Measurements from ENCODE around the gene METTL15. TPM values are rescaled to one million over a fixed set of nuclear protein-coding genes. Genes with fewer than 3 reads are reported as not detected.

METTL15 gene, protein sequence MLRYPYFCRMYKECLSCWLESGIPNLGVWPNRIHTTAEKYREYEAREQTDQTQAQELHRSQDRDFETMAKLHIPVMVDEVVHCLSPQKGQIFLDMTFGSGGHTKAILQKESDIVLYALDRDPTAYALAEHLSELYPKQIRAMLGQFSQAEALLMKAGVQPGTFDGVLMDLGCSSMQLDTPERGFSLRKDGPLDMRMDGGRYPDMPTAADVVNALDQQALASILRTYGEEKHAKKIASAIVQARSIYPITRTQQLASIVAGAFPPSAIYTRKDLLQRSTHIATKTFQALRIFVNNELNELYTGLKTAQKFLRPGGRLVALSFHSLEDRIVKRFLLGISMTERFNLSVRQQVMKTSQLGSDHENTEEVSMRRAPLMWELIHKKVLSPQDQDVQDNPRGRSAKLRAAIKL
- 13.5 TPM for total RNA-seq
- long read RNA-seq, full-length matches to known transcripts: 2 of 21 reads
- long read RNA-seq, partial matches to known transcripts: 13 of 21 reads
- long read RNA-seq, other reads (novel, unspliced or antisense): 6 of 21 reads

DNA sequence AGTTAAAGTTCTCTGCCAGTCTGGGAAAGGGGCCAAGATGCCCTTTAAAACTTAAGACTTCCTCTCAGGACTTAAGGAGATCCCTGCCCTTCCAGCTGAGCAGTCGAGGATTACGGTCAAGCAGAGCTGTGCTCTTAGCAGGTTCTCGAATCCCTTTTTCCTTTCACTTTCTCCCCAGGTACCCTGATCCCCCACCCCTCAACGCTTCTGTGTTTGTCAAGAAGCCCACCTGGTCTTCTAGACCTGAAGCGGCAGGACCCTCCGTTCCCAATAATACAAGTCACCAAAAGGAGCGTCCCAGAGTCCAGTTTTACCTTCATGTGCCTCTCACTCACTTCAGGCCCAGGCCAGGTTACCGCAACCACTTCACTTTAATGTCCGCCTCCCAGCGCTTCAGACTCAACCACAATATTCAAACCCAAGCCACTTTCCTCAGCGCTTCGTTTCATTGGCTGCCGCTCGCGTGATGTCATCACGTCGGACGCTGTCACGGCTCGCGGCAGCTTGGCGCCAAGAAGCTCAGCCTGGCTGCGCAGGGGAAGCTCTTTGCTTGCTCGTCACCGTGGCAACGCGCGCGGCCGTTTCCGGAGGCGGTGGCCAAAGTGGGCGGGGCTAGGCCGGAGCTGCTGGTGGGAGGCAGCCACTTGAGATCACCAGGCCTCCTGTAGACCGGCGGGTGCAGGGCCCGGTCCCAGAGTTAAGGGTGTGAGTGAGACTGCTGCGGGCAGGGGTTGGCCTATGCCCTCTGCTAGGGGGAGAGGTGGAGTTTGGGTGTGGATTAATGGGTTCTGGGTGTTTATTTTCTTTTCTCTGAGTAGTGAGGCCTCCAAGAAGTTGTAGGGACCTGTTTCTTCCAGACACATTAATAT lies at the start of gene METTL15, which contains the start of gene KIF18A:
METTL15 (plus strand) TSS at position 639 of the 869 bp plus-strand sequence. CDS start 4,947 bp downstream, outside the sequence.
KIF18A (minus strand) TSS at position 407 of the 869 bp plus-strand sequence. CDS start 10,209 bp downstream, outside the sequence.
- ATAC-seq (peak; percentile 99), DNase-seq (peak; percentile 100)
- Histone ChIP-seq H3K4me3 (peak within 1 kb of the TSS; percentile 64), H3K4me1 (peaks cover 21% of the 10 kb centered on the region), H3K27ac (peak within 1 kb of the TSS; percentile 91), H3K36me3 (no peaks in the 10 kb centered on the region), H3K9me3 (no peaks in the 10 kb centered on the region), H3K27me3 (no peaks in the 10 kb centered on the region)
- TF ChIP-seq, protein P1, sequence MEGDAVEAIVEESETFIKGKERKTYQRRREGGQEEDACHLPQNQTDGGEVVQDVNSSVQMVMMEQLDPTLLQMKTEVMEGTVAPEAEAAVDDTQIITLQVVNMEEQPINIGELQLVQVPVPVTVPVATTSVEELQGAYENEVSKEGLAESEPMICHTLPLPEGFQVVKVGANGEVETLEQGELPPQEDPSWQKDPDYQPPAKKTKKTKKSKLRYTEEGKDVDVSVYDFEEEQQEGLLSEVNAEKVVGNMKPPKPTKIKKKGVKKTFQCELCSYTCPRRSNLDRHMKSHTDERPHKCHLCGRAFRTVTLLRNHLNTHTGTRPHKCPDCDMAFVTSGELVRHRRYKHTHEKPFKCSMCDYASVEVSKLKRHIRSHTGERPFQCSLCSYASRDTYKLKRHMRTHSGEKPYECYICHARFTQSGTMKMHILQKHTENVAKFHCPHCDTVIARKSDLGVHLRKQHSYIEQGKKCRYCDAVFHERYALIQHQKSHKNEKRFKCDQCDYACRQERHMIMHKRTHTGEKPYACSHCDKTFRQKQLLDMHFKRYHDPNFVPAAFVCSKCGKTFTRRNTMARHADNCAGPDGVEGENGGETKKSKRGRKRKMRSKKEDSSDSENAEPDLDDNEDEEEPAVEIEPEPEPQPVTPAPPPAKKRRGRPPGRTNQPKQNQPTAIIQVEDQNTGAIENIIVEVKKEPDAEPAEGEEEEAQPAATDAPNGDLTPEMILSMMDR (IDR thresholded peaks at IDR 0.05): no peak
- intact Hi-C loops (cut with DNase I): no loop called here

DNA sequence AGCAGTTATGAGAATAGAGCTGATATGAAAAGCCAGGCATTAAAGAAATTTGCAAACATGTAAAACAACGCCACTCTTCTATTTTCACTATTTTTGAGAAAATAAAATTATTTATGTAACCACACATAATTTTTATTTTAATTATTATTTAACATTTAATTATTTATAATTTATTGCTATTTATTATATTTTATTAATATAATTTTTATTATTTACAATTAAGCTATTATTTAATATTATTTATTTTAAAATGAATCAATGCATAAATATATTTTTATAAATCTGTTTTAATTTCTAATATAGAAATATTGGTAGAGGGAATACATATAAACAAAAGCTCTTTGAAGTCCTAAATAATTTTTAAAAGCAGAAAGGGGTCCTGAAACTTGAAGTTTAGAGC lies 36.9 kb upstream of the METTL15 start:
- ATAC-seq (no peak), DNase-seq (no peak)
- TF ChIP-seq, protein P1 (IDR thresholded peaks at IDR 0.05): no peak
- H3K9me3 ChIP-seq: no peaks in the 10 kb centered on the region
- no peak overlapping the region for H3K4me3 ChIP-seq
- H3K36me3 ChIP-seq: no peaks in the 10 kb centered on the region
- H3K4me1 ChIP-seq: no peaks in the 10 kb centered on the region
- intact Hi-C loops (cut with DNase I): no loop called here
- H3K27me3 ChIP-seq: no peaks in the 10 kb centered on the region
- no peak overlapping the region for H3K27ac ChIP-seq

DNA sequence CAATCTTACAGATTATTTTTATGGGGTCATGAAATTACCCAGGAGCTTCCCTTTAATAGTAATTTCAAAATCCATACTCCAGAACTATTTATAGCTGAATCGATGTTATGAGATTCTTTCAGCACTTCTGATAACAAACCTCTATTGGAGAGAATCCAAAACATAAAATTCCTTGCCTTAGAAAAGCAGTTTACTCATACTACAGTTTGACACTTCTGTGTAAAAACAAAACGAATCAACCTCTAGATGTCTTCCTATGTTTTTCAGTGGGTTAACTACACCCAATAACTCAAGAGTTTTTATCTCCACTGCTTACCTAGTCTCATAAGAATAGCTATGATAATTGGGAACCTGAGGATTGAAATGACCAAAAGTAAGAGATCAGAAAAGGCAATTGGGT lies 35.9 kb upstream of the METTL15 start:
- H3K27ac ChIP-seq: no peak overlapping the region
- DNase-seq: no peak
- H3K4me1 ChIP-seq: no peaks in the 10 kb centered on the region
- TF ChIP-seq, protein P1 (IDR thresholded peaks at IDR 0.05): no peak
- H3K9me3 ChIP-seq: no peaks in the 10 kb centered on the region
- H3K27me3 ChIP-seq: no peaks in the 10 kb centered on the region
- intact Hi-C loops (cut with DNase I): no loop called here
- H3K4me3 ChIP-seq: no peak overlapping the region
- no peak for ATAC-seq
- no peaks in the 10 kb centered on the region for H3K36me3 ChIP-seq

DNA sequence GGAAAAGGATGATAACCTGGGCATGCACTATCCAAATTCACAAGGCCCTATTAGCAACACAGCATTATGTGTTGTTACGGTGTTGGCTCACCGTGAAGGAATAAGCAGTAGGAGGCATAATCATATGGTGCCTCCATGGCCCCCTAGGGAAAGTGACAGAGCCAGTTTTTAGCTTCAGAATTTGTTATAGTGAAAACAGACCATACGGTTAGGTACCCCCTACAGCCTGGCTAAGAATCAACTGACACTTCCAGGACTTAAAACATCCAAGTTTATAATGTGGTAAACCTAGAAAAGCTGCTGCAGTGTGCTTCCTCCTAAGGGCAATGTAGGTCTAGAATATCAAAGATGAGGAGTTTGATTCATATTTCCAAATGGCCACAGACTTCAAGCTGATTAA lies 30.7 kb upstream of the METTL15 start:
- Histone ChIP-seq H3K9me3 (no peaks in the 10 kb centered on the region), H3K4me3 (no peak overlapping the region), H3K27me3 (no peaks in the 10 kb centered on the region), H3K36me3 (no peaks in the 10 kb centered on the region), H3K4me1 (no peaks in the 10 kb centered on the region), H3K27ac (no peak overlapping the region)
- TF ChIP-seq, protein P1 (IDR thresholded peaks at IDR 0.05): no peak
- no peak for DNase-seq
- no peak for ATAC-seq
- intact Hi-C loops (cut with DNase I): no loop called here

DNA sequence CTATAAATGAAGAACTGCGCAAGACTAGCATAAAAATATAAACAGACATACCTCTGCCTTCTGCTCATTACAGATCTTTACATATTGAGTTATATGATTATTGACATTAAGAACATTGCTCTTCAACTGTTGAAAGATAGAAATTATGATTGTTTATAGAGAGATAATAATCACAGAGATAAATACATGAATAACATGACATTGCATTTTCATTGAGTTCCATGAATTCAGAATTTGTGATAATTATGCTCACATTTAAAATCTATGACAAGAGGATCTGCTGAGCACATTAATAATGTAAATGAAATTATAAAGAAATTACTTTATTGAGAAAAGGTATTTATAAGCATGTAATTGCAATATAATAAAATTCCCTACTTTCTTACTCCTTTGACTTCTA lies 25.1 kb upstream of the METTL15 start:
- no peaks in the 10 kb centered on the region for H3K27me3 ChIP-seq
- H3K4me1 ChIP-seq: no peaks in the 10 kb centered on the region
- H3K4me3 ChIP-seq: no peak overlapping the region
- DNase-seq: no peak
- H3K27ac ChIP-seq: no peak overlapping the region
- ATAC-seq: no peak
- no peaks in the 10 kb centered on the region for H3K36me3 ChIP-seq
- H3K9me3 ChIP-seq: no peaks in the 10 kb centered on the region
- intact Hi-C loops (cut with DNase I): no loop called here
- TF ChIP-seq, protein P1 (IDR thresholded peaks at IDR 0.05): no peak

Measured in upper lobe of right lung (tissue), 1 donor.